Thyroid gland (tissue), 4 donors: ENCODE results near the gene THTPA. TPM values are rescaled to one million over a fixed set of nuclear protein-coding genes. Genes with fewer than 3 reads are reported as not detected.

Experiments
- DNase-seq, 2 donors: peaks; one replicate each; pipeline ENCODE4 v3.0.0-alpha.2; 2019
- H3K27ac ChIP-seq, 3 donors: fragments of 200-600 bp; sonication (generic); 1 replicate in 2 of 3; 2 replicates in 1 of 3; pipeline ENCODE4 v1.5.1; 2016 to 2019; ENCODE audit warnings: mild to moderate bottlenecking in 1 of 3, moderate library complexity in 1 of 3
- H3K27me3 ChIP-seq: fragments of 200-600 bp; sonication (generic); one replicate; pipeline ENCODE4 v1.5.1; 2019
- H3K36me3 ChIP-seq, 2 donors: fragments of 200-600 bp; sonication (generic); one replicate each; pipeline ENCODE4 v1.5.1; 2016 to 2019
- H3K4me1 ChIP-seq, 2 donors: fragments of 200-600 bp; sonication (generic); one replicate each; pipeline ENCODE4 v1.5.1; 2017 to 2019
- H3K4me3 ChIP-seq, 3 donors: fragments of 200-600 bp; sonication (generic); replicated peaks in 1 of 3; 1 replicate in 2 of 3; 2 replicates in 1 of 3; pipeline ENCODE4 v1.5.1; 2016; ENCODE audit warnings: mild to moderate bottlenecking in 1 of 3
- H3K9me3 ChIP-seq: fragments of 200-600 bp; sonication (generic); one replicate; pipeline ENCODE4 v1.5.1; 2017
- CTCF ChIP-seq, 6 experiments: fragments of 200-600 bp in 3 of 6; fragments of 450-650 bp in 3 of 6; sonication (generic) in 3 of 6; IDR thresholded peaks; one replicate each; pipeline ENCODE4 v1.5.1; 2016 to 2019; ENCODE audit warnings: antibody characterized with exemption in 6 of 6, mild to moderate bottlenecking in 2 of 6, inconsistent platforms in 1 of 6, moderate library complexity in 1 of 6
- POLR2A ChIP-seq, 2 donors: fragments of 450-650 bp; IDR thresholded peaks; one replicate each; pipeline ENCODE4 v1.6.1; 2017; ENCODE audit warnings: antibody characterized with exemption in 2 of 2, mild to moderate bottlenecking in 2 of 2, moderate library complexity in 1 of 2
- WGBS, 2 donors: methylation state at CpG; one replicate each; pipeline ENCODE4 v1.1.5; 2017; 5-methylcytosine and 5-hydroxymethylcytosine counted together
- intact Hi-C: fragments of 100-400 bp; cut with DNase I; formaldehyde crosslinking; loops from one replicate; pipeline ENCODE4 v1.15.1; 2023
- total RNA-seq, 4 donors: library from RNA; depleted of rRNA; stranded (reverse); fragments of >200 nt; gene quantifications; one replicate each; pipeline ENCODE4 v1.2.3, GENCODE V29; 2016

The THTPA gene
- total RNA-seq, 4 donors from 2014 or later, result 15.3 to 48.1 (median 28.3) TPM

- intact Hi-C loops, result no loop called here
- WGBS, 2 donors, result 47 to 62% methylated on average over 2 of the region's 2 CpGs
- Histone ChIP-seq H3K27me3 (no peaks in the 10 kb centered on the region), H3K9me3 (no peaks in the 10 kb centered on the region), H3K4me1 (peaks cover 15 to 19% of the 10 kb centered on the region in 2 donors), H3K36me3 (peaks cover 10 to 26% of the 10 kb centered on the region in 2 donors), H3K4me3 (no peak overlapping the region), H3K27ac (peak overlapping the region in 1 of 3 donors; percentile 10)
- DNase-seq, result no peak
- TF ChIP-seq POLR2A (IDR thresholded peaks at IDR 0.05) (no peak), CTCF (IDR thresholded peaks at IDR 0.05) (no peak)
Measured at GRCh38 chr14:23557521-23557920, 1.4 kb downstream of the THTPA start.

GRCh38 chr14:23557946-23558345 lies 1.9 kb downstream of the THTPA start:
- no peak for DNase-seq
- Histone ChIP-seq H3K9me3 (no peaks in the 10 kb centered on the region), H3K4me1 (peaks cover 15 to 19% of the 10 kb centered on the region in 2 donors), H3K27me3 (no peaks in the 10 kb centered on the region), H3K36me3 (peaks cover 10 to 26% of the 10 kb centered on the region in 2 donors), H3K4me3 (no peak overlapping the region), H3K27ac (peak overlapping the region in 1 of 3 donors; percentile 10)
- intact Hi-C loops, result no loop called here
- WGBS, 2 donors, result 100% methylated on average over 1 of the region's 1 CpG
- TF ChIP-seq CTCF (IDR thresholded peaks at IDR 0.05) (no peak), POLR2A (IDR thresholded peaks at IDR 0.05) (no peak)

GRCh38 chr14:23558346-23559009 lies 2.4 kb downstream of the THTPA start:
- no peaks in the 10 kb centered on the region for H3K9me3 ChIP-seq
- H3K4me3 ChIP-seq, result no peak overlapping the region
- intact Hi-C loops, result no loop called here
- TF ChIP-seq CTCF (IDR thresholded peaks at IDR 0.05), result no peak
- TF ChIP-seq POLR2A (IDR thresholded peaks at IDR 0.05), result no peak
- H3K4me1 ChIP-seq, result peaks cover 15 to 19% of the 10 kb centered on the region in 2 donors
- WGBS, 2 donors, result 90 to 94% methylated on average over 10 of the region's 10 CpGs
- no peak overlapping the region for H3K27ac ChIP-seq
- DNase-seq, result no peak
- no peaks in the 10 kb centered on the region for H3K27me3 ChIP-seq
- peaks cover 10 to 26% of the 10 kb centered on the region in 2 donors for H3K36me3 ChIP-seq

GRCh38 chr14:23559010-23559925 lies 3.2 kb downstream of the THTPA start:
- Histone ChIP-seq H3K27ac (no peak overlapping the region), H3K4me1 (peaks cover 15 to 19% of the 10 kb centered on the region in 2 donors), H3K27me3 (no peaks in the 10 kb centered on the region), H3K36me3 (peaks cover 10 to 26% of the 10 kb centered on the region in 2 donors), H3K4me3 (no peak overlapping the region), H3K9me3 (no peaks in the 10 kb centered on the region)
- intact Hi-C loops, result no loop called here
- 79 to 80% methylated on average over 21 of the region's 21 CpGs for WGBS, 2 donors
- DNase-seq, result peak in 1 of 2 donors; percentile 25
- TF ChIP-seq POLR2A (IDR thresholded peaks at IDR 0.05), result no peak
- TF ChIP-seq CTCF (IDR thresholded peaks at IDR 0.05), result peak; percentile 6 to 81 (median 46)
